ENCODE results near the gene IRF2BP1. TPM values are rescaled to one million over a fixed set of nuclear protein-coding genes. Genes with fewer than 3 reads are reported as not detected.

IRF2BP1 gene
- total RNA-seq, 1 donor: 35.8 TPM

DNA sequence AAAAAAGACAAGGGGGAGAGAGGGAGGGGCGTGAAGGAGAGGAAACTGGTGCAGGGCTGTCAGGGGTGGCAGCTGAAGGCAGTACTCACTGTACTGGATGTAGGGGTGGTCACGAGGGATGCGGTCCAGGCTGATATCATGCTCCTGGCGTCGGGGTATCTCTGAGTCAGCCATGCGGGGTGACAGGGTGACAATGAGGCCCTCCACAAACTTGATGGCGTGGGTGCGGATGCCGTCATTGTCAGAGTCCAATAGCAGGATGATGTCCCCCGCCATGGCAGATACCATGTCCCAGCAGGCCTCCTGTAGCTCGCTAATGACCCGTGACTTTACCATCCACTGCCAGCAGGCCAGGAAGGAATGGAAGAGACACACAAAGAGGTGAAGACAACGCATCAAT lies 38.3 kb downstream of the IRF2BP1 start:
- peaks cover 3% of the 10 kb centered on the region for H3K79me2 ChIP-seq (ENCODE audit: insufficient read depth, low read length)
- peak; percentile 25 for DNase-seq (ENCODE audit: insufficient read length, low spot score, missing footprints)
- TF ChIP-seq, protein P1, sequence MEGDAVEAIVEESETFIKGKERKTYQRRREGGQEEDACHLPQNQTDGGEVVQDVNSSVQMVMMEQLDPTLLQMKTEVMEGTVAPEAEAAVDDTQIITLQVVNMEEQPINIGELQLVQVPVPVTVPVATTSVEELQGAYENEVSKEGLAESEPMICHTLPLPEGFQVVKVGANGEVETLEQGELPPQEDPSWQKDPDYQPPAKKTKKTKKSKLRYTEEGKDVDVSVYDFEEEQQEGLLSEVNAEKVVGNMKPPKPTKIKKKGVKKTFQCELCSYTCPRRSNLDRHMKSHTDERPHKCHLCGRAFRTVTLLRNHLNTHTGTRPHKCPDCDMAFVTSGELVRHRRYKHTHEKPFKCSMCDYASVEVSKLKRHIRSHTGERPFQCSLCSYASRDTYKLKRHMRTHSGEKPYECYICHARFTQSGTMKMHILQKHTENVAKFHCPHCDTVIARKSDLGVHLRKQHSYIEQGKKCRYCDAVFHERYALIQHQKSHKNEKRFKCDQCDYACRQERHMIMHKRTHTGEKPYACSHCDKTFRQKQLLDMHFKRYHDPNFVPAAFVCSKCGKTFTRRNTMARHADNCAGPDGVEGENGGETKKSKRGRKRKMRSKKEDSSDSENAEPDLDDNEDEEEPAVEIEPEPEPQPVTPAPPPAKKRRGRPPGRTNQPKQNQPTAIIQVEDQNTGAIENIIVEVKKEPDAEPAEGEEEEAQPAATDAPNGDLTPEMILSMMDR (IDR thresholded peaks at IDR 0.05; ENCODE audit: extremely low read depth, low read depth, low read length): no peak
- H3K4me1 ChIP-seq (ENCODE audit: insufficient read depth, low read length): peaks cover 6% of the 10 kb centered on the region
- H4K20me1 ChIP-seq (ENCODE audit: insufficient read depth, low read length): peaks cover under 1% of the 10 kb centered on the region
- H3K4me2 ChIP-seq (ENCODE audit: insufficient read depth, low read length): no peak overlapping the region
- no peak overlapping the region for H3K4me3 ChIP-seq (ENCODE audit: insufficient read depth, low read length)
- peaks cover 88% of the 10 kb centered on the region for H3K36me3 ChIP-seq (ENCODE audit: insufficient read depth, low read length)
- no peak overlapping the region for H2AFZ ChIP-seq (ENCODE audit: low read length)
- H3K27me3 ChIP-seq (ENCODE audit: insufficient read depth, low read length): no peaks in the 10 kb centered on the region
- no peak overlapping the region for H3K27ac ChIP-seq (ENCODE audit: low read depth, low read length)
- no peaks in the 10 kb centered on the region for H3K9me3 ChIP-seq (ENCODE audit: low read depth, low read length)

DNA sequence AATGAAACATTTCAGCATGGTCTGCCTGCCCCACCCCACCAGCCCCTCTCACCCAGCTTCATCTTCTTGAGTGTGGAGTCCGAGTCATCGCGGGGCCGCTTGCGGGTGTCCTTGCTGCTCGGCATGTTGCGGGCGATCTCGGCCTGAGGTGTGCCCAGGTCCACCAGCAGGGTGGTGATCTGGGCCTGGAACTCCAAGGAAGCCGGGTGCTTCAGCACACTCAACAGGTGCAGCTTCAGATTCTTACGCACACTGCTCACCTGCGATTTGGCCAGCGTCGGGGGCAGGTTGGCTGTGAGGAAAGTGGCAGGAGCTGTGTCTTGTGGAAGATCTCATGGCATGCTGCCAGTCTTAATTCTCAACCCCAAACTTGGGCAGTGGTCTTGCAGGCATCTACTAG lies 43.7 kb downstream of the IRF2BP1 start:
- peaks cover 76% of the 10 kb centered on the region for H3K36me3 ChIP-seq (ENCODE audit: insufficient read depth, low read length)
- no peak overlapping the region for H3K4me3 ChIP-seq (ENCODE audit: insufficient read depth, low read length)
- no peak overlapping the region for H3K4me2 ChIP-seq (ENCODE audit: insufficient read depth, low read length)
- H3K79me2 ChIP-seq (ENCODE audit: insufficient read depth, low read length): no peaks in the 10 kb centered on the region
- H3K27ac ChIP-seq (ENCODE audit: low read depth, low read length): no peak overlapping the region
- no peaks in the 10 kb centered on the region for H3K27me3 ChIP-seq (ENCODE audit: insufficient read depth, low read length)
- no peaks in the 10 kb centered on the region for H3K4me1 ChIP-seq (ENCODE audit: insufficient read depth, low read length)
- no peak for DNase-seq (ENCODE audit: insufficient read length, low spot score, missing footprints)
- H2AFZ ChIP-seq (ENCODE audit: low read length): no peak overlapping the region
- H4K20me1 ChIP-seq (ENCODE audit: insufficient read depth, low read length): no peaks in the 10 kb centered on the region
- H3K9me3 ChIP-seq (ENCODE audit: low read depth, low read length): no peaks in the 10 kb centered on the region
- TF ChIP-seq, protein P1 (IDR thresholded peaks at IDR 0.05; ENCODE audit: extremely low read depth, low read depth, low read length): no peak

DNA sequence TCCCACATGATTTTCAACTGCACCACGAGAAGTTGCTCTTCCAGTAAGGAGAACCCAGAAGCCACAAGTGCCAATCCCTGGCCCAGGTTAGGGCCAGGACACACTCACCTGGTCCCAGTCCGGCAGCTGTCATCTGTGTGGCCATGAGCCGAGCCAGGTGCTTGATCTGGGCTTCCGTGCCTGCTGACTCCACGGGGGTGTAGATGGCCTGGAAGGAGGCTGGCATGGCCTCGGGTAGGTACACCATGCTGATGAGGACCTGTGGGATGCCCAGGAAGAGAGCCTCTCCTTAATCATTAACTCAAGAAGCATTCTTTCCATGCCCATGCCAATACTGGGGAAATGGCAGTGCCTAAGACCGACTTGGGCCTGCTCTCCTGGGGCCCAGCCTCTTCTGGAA lies 51.0 kb downstream of the IRF2BP1 start:
- Histone ChIP-seq H3K4me2 (ENCODE audit: insufficient read depth, low read length) (no peak overlapping the region), H3K9me3 (ENCODE audit: low read depth, low read length) (no peaks in the 10 kb centered on the region), H3K36me3 (ENCODE audit: insufficient read depth, low read length) (peaks cover 69% of the 10 kb centered on the region), H3K4me1 (ENCODE audit: insufficient read depth, low read length) (no peaks in the 10 kb centered on the region), H2AFZ (ENCODE audit: low read length) (no peak overlapping the region), H3K79me2 (ENCODE audit: insufficient read depth, low read length) (no peaks in the 10 kb centered on the region), H3K27ac (ENCODE audit: low read depth, low read length) (no peak overlapping the region), H3K27me3 (ENCODE audit: insufficient read depth, low read length) (no peaks in the 10 kb centered on the region), H3K4me3 (ENCODE audit: insufficient read depth, low read length) (no peak overlapping the region), H4K20me1 (ENCODE audit: insufficient read depth, low read length) (peaks cover 3% of the 10 kb centered on the region)
- TF ChIP-seq, protein P1 (IDR thresholded peaks at IDR 0.05; ENCODE audit: extremely low read depth, low read depth, low read length): no peak
- DNase-seq (ENCODE audit: insufficient read length, low spot score, missing footprints): no peak

Other genes starting within 250 kb of the IRF2BP1 start
- 10.1 and 11.8 TPM in 2 replicates for gene EML2, start 246.7 kb downstream of the IRF2BP1 start, total RNA-seq
- gene GIPR, start 217.9 kb downstream of the IRF2BP1 start, total RNA-seq: under 0.01 and 0.88 TPM in 2 replicates
- 139 and 155 TPM in 2 replicates for gene SNRPD2, start 194.2 kb downstream of the IRF2BP1 start, total RNA-seq
- 15.6 and 16.5 TPM in 2 replicates for gene QPCTL, start 193.5 kb downstream of the IRF2BP1 start, total RNA-seq
- gene FBXO46, start 155.2 kb downstream of the IRF2BP1 start, total RNA-seq: 8.0 and 9.0 TPM in 2 replicates
- not detected in 2 replicates for gene MEIOSIN, start 152.7 kb downstream of the IRF2BP1 start, total RNA-seq
- 11.6 and 11.8 TPM in 2 replicates for gene SIX5, start 116.9 kb downstream of the IRF2BP1 start, total RNA-seq
- 26.8 and 30.4 TPM in 2 replicates for gene DMPK, start 103.7 kb downstream of the IRF2BP1 start, total RNA-seq
- gene DMWD, start 93.3 kb downstream of the IRF2BP1 start, total RNA-seq: 48.5 and 49.2 TPM in 2 replicates
- under 0.01 and 0.29 TPM in 2 replicates for gene RSPH6A, start 70.8 kb downstream of the IRF2BP1 start, total RNA-seq
- 30.6 and 42.0 TPM in 2 replicates for gene SYMPK, start 23.0 kb downstream of the IRF2BP1 start, total RNA-seq
- gene FOXA3, start 21.8 kb downstream of the IRF2BP1 start, total RNA-seq: not detected in 2 replicates
- 2.1 and 3.3 TPM in 2 replicates for gene MYPOP, start 16.5 kb upstream of the IRF2BP1 start, total RNA-seq
- not detected in 2 replicates for gene NANOS2, start 28.6 kb upstream of the IRF2BP1 start, total RNA-seq
- gene NOVA2, start 87.7 kb upstream of the IRF2BP1 start, total RNA-seq: not detected in 2 replicates
- gene CCDC61, start 109.3 kb upstream of the IRF2BP1 start, total RNA-seq: 3.6 and 5.9 TPM in 2 replicates
- gene PGLYRP1, start 136.9 kb upstream of the IRF2BP1 start, total RNA-seq: not detected in 2 replicates
- gene IGFL4, start 154.9 kb upstream of the IRF2BP1 start, total RNA-seq: not detected in 2 replicates
- not detected in 2 replicates for gene IGFL3, start 238.5 kb upstream of the IRF2BP1 start, total RNA-seq

Data from osteoblast (primary cell).